Measurements from ENCODE around the gene RAB24. TPM values are rescaled to one million over a fixed set of nuclear protein-coding genes. Genes with fewer than 3 reads are reported as not detected.

RAB24 gene
- 8.9 TPM for polyA plus RNA-seq (2013, experiment 1 of 2)
- 9.2 TPM for polyA plus RNA-seq (2013, experiment 2 of 2)

DNA sequence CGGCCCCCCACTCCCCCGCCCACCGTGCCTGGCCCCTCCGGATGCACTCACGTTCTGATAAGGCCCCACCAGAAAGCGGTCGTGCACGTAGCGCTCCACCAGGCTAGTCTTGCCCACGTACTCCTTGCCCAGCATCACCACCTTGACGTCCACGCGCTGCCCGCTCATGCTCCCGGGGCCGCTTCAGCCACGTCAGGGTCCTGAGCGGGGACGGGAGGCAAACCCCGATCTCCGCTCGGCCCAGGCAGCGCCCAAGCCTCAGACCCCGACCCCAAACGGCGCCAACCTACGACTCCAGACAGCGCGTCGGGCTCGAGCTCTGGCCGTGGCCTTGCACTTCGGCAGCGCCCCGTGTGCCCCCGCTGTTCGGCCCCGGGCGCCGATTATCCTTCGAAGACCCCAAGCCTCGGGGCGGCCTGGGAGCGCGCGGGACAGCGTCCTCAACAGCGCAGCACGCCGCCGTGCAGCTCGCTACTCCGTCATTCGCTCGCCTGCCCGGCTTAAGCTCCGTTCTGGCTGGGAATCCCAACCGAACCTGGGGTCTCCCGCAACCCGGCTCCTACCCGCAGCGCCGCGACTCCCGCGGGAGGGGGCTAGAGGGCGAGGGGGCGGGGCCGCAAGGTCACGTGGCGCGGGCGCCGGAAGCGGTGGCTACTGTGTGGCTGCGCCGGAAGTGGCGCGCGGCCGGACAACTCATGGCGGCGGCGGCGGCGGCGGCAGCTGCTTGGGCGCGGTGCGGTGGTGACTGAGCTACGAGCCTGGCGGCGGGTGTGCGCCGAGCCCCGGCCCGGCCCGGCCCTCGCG, at the start of gene RAB24, which contains the start of gene PRELID1:
Gene RAB24 (minus strand): TSS at position 599 of the 804 bp plus-strand sequence. CDS start 431 bp downstream, at position 168.
Gene PRELID1 (plus strand): TSS at position 679 of the 804 bp plus-strand sequence. CDS start 187 bp downstream, outside the sequence.
- under 1% methylated on average over 100 of the region's 100 CpGs for WGBS
- H3K9me3 ChIP-seq (ENCODE audit: insufficient read depth, low read depth, low read length), result no peaks in the 10 kb centered on the region
- H3K4me1 ChIP-seq (ENCODE audit: insufficient read depth, low read length), result peaks cover 19% of the 10 kb centered on the region
- peaks cover 44% of the 10 kb centered on the region for H3K36me3 ChIP-seq (ENCODE audit: insufficient read depth, low read length)
- peak within 1 kb of the TSS; percentile 76 for H3K27ac ChIP-seq (ENCODE audit: low read depth, low read length)
- H3K27me3 ChIP-seq (ENCODE audit: insufficient read depth, low read length), result no peaks in the 10 kb centered on the region
- peak within 1 kb of the TSS; percentile 97 for H3K9ac ChIP-seq (ENCODE audit: low read depth, low read length)
- peak within 1 kb of the TSS; percentile 99 for H3K4me3 ChIP-seq (ENCODE audit: low read length)

DNA sequence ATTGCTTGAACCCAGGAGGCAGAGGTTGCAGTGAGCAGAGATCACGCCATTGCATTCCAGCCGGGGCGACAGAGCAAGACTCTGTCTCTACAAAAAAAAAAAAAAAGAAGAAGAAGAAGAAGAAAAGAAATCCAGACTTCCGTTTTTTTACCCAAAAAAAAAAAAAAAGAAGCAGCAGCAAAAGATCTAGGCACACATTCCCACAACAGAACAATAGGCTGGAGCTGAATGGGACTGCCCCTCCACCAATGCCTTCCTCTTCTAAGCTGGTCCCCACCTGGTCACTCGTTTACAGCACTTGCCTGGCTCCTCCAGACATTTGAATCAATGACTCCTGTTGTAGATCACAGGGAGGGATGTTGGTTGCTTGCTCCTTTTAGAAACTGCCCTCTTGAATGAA, 49.6 kb upstream of the RAB24 start:
- H3K9me3 ChIP-seq (ENCODE audit: insufficient read depth, low read depth, low read length), result no peaks in the 10 kb centered on the region
- no peak overlapping the region for H3K9ac ChIP-seq (ENCODE audit: low read depth, low read length)
- peaks cover 8% of the 10 kb centered on the region; the same call in 1 of the 2 replicates for H3K27me3 ChIP-seq (ENCODE audit: insufficient read depth, low read length)
- no peak overlapping the region for H3K4me3 ChIP-seq (ENCODE audit: low read length)
- H3K4me1 ChIP-seq (ENCODE audit: insufficient read depth, low read length), result peaks cover 11% of the 10 kb centered on the region; the same call in 1 of the 2 replicates
- H3K27ac ChIP-seq (ENCODE audit: low read depth, low read length), result no peak overlapping the region
- peaks cover 6% of the 10 kb centered on the region; the same call in 1 of the 2 replicates for H3K36me3 ChIP-seq (ENCODE audit: insufficient read depth, low read length)
- 55% methylated on average over 2 of the region's 5 CpGs for WGBS

DNA sequence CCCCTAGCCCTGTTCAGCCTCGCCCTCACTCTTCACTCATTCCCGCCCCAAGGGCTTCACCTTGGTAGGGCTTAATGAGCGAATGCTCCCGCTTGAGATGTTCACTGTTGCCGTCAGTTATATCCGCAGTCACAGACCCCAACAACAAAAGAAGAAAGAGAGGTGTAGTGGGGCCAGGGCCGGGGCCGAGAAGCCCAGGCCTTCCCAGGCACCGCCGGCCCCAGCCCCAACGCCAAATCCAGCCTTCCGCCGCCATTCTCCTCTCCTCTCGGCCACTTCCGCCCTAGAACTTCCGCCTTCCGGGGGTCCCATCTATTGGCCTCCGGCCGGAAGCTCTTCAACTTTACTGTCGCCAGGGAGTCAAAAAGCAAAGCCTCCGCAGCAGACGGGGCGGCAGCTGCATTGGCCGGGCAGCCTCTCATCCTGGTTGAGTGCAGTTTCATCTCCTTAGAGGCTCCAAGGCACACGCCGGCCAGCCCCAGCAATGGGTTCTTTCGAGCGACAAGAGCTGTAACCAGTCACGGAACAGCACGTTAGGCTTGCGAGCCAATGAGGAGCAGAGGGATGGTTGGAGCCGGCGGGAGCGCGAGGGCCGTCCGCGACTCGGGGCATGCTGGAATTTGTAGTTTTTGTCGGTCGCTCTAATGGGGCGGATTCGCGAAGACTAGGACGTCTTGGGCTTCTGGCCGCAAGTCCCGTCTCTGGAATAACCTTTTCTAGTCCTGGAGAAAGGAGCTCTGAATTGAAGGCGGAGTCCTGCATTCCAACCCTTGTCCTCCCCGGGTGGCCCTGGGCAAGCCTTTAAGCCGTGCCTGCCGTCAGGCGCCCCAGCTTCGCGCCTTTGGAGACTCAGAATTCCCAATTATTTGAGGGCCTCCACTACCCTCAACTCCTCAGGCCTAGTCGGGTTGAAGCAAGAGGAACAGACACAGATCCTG, 48.1 kb upstream of the RAB24 start, which contains the start of gene LMAN2:
Gene LMAN2 (minus strand): TSS at position 277 of the 938 bp plus-strand sequence. CDS start 21 bp downstream, at position 256.
- H3K9me3 ChIP-seq (ENCODE audit: insufficient read depth, low read depth, low read length), result no peaks in the 10 kb centered on the region
- H3K9ac ChIP-seq (ENCODE audit: low read depth, low read length), result peak within 1 kb of the TSS; percentile 98
- H3K27ac ChIP-seq (ENCODE audit: low read depth, low read length), result peak within 1 kb of the TSS; percentile 99
- H3K4me1 ChIP-seq (ENCODE audit: insufficient read depth, low read length), result peaks cover 11% of the 10 kb centered on the region; the same call in 1 of the 2 replicates
- H3K4me3 ChIP-seq (ENCODE audit: low read length), result peak within 1 kb of the TSS; percentile 99
- peaks cover 17% of the 10 kb centered on the region for H3K36me3 ChIP-seq (ENCODE audit: insufficient read depth, low read length)
- peaks cover 5% of the 10 kb centered on the region; the same call in 1 of the 2 replicates for H3K27me3 ChIP-seq (ENCODE audit: insufficient read depth, low read length)
- WGBS, result 6% methylated on average over 55 of the region's 55 CpGs

GRCh38 chr5:177350776-177351391, 47.4 kb upstream of the RAB24 start:
- Histone ChIP-seq H3K9me3 (ENCODE audit: insufficient read depth, low read depth, low read length) (no peaks in the 10 kb centered on the region), H3K4me1 (ENCODE audit: insufficient read depth, low read length) (peaks cover 11% of the 10 kb centered on the region; the same call in 1 of the 2 replicates), H3K36me3 (ENCODE audit: insufficient read depth, low read length) (peaks cover 21% of the 10 kb centered on the region), H3K4me3 (ENCODE audit: low read length) (peak overlapping the region; percentile 99), H3K27ac (ENCODE audit: low read depth, low read length) (peak overlapping the region; percentile 99), H3K9ac (ENCODE audit: low read depth, low read length) (peak overlapping the region; percentile 98), H3K27me3 (ENCODE audit: insufficient read depth, low read length) (peaks cover 5% of the 10 kb centered on the region; the same call in 1 of the 2 replicates)
- 16% methylated on average over 19 of the region's 19 CpGs for WGBS

- Histone ChIP-seq H3K27ac (ENCODE audit: low read depth, low read length) (no peak overlapping the region), H3K36me3 (ENCODE audit: insufficient read depth, low read length) (peaks cover 24% of the 10 kb centered on the region), H3K9ac (ENCODE audit: low read depth, low read length) (no peak overlapping the region), H3K27me3 (ENCODE audit: insufficient read depth, low read length) (peaks cover 4% of the 10 kb centered on the region; the same call in 1 of the 2 replicates), H3K4me1 (ENCODE audit: insufficient read depth, low read length) (peaks cover 11% of the 10 kb centered on the region; the same call in 1 of the 2 replicates), H3K9me3 (ENCODE audit: insufficient read depth, low read depth, low read length) (no peaks in the 10 kb centered on the region), H3K4me3 (ENCODE audit: low read length) (0 out of 2 replicates have a peak overlapping the region, but pooled peaks have one; percentile 15)
- WGBS, result 87% methylated on average over 5 of the region's 5 CpGs
These were observed 46.2 kb upstream of the RAB24 start for GRCh38 chr5:177349762-177350161.

GRCh38 chr5:177349362-177349647, 45.8 kb upstream of the RAB24 start:
- Histone ChIP-seq H3K9ac (ENCODE audit: low read depth, low read length) (no peak overlapping the region), H3K27ac (ENCODE audit: low read depth, low read length) (no peak overlapping the region), H3K36me3 (ENCODE audit: insufficient read depth, low read length) (peaks cover 24% of the 10 kb centered on the region), H3K4me1 (ENCODE audit: insufficient read depth, low read length) (peaks cover 11% of the 10 kb centered on the region; the same call in 1 of the 2 replicates), H3K9me3 (ENCODE audit: insufficient read depth, low read depth, low read length) (no peaks in the 10 kb centered on the region), H3K4me3 (ENCODE audit: low read length) (0 out of 2 replicates have a peak overlapping the region, but pooled peaks have one; percentile 15), H3K27me3 (ENCODE audit: insufficient read depth, low read length) (no peaks in the 10 kb centered on the region)
- WGBS, result 89% methylated on average over 3 of the region's 3 CpGs

DNA sequence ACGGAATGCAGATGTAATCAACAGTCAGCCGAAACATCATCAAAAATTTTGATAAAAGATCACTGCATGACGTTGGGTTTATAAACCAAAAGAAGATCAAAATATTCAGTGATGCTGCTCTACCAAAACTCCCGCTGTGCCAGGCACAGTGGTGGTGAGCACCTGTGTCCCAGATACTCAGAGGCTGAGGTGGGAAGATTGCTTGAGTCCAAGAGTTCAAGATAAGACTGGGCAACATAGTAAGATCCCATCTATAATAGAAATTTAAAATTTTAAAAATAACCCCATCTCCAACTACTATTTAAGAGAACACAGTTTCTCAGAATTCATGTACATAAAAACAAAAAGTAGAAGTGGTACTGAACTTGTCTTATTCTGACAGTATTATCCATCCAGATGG, 44.2 kb upstream of the RAB24 start:
- WGBS, result 94% methylated on average over 4 of the region's 4 CpGs
- H3K27me3 ChIP-seq (ENCODE audit: insufficient read depth, low read length), result no peaks in the 10 kb centered on the region
- no peak overlapping the region for H3K4me3 ChIP-seq (ENCODE audit: low read length)
- H3K27ac ChIP-seq (ENCODE audit: low read depth, low read length), result no peak overlapping the region
- H3K4me1 ChIP-seq (ENCODE audit: insufficient read depth, low read length), result peaks cover 11% of the 10 kb centered on the region; the same call in 1 of the 2 replicates
- no peak overlapping the region for H3K9ac ChIP-seq (ENCODE audit: low read depth, low read length)
- H3K36me3 ChIP-seq (ENCODE audit: insufficient read depth, low read length), result peaks cover 29% of the 10 kb centered on the region
- no peaks in the 10 kb centered on the region for H3K9me3 ChIP-seq (ENCODE audit: insufficient read depth, low read depth, low read length)

DNA sequence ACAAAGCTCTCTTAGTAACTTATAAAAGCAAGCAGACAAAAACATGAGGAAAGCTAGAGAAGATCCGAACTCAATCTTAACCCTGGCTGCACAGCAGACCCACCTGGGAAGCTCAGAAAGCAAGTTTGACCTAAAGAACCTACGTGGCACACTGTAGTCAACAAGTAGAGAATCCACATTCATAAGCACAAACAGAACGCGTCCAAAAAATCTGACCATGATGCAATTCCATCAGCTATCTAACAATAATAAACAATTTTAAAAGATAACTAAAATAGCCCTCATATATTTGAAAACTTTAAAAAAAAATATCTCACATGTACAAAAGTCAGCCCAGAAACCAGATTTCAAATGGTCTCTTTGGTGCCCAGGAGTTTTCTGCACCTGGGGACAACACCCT, 43.3 kb upstream of the RAB24 start:
- H3K9me3 ChIP-seq (ENCODE audit: insufficient read depth, low read depth, low read length), result no peaks in the 10 kb centered on the region
- H3K27ac ChIP-seq (ENCODE audit: low read depth, low read length), result no peak overlapping the region
- H3K36me3 ChIP-seq (ENCODE audit: insufficient read depth, low read length), result peaks cover 34% of the 10 kb centered on the region
- H3K9ac ChIP-seq (ENCODE audit: low read depth, low read length), result no peak overlapping the region
- no peaks in the 10 kb centered on the region for H3K27me3 ChIP-seq (ENCODE audit: insufficient read depth, low read length)
- no peak overlapping the region for H3K4me3 ChIP-seq (ENCODE audit: low read length)
- 72% methylated on average over 4 of the region's 4 CpGs for WGBS
- peaks cover 8% of the 10 kb centered on the region; the same call in 1 of the 2 replicates for H3K4me1 ChIP-seq (ENCODE audit: insufficient read depth, low read length)

DNA sequence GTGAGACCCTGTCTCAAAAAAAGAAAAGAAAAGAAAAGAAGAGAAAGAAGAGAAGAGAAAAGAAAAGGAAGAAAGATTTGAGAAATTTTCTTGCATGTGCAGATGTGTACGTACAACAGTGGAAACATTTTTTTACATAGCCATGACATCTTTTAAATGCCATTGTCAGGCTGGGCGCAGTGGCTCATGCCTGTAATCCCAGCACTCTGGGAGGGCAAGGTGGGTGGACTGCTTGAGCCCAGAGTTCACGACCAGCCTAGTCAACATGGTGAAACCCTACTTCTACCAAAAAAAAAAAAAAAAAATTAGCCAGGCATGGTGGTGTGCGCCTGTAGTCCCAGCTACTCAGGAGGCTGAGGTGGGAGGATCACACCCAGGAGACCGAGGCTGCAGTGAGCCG, 41.4 kb upstream of the RAB24 start:
- Histone ChIP-seq H3K36me3 (ENCODE audit: insufficient read depth, low read length) (peaks cover 40% of the 10 kb centered on the region), H3K27me3 (ENCODE audit: insufficient read depth, low read length) (no peaks in the 10 kb centered on the region), H3K9me3 (ENCODE audit: insufficient read depth, low read depth, low read length) (no peaks in the 10 kb centered on the region), H3K9ac (ENCODE audit: low read depth, low read length) (no peak overlapping the region), H3K27ac (ENCODE audit: low read depth, low read length) (no peak overlapping the region), H3K4me3 (ENCODE audit: low read length) (no peak overlapping the region), H3K4me1 (ENCODE audit: insufficient read depth, low read length) (0 out of 2 replicates have a peak, but pooled peaks cover 3% of the 10 kb centered on the region)
- WGBS, result 92% methylated on average over 6 of the region's 6 CpGs

- H3K36me3 ChIP-seq (ENCODE audit: insufficient read depth, low read length), result peaks cover 40% of the 10 kb centered on the region
- 92% methylated on average over 6 of the region's 6 CpGs for WGBS
- no peaks in the 10 kb centered on the region for H3K9me3 ChIP-seq (ENCODE audit: insufficient read depth, low read depth, low read length)
- H3K27me3 ChIP-seq (ENCODE audit: insufficient read depth, low read length), result no peaks in the 10 kb centered on the region
- H3K9ac ChIP-seq (ENCODE audit: low read depth, low read length), result no peak overlapping the region
- H3K4me1 ChIP-seq (ENCODE audit: insufficient read depth, low read length), result no peaks in the 10 kb centered on the region
- no peak overlapping the region for H3K27ac ChIP-seq (ENCODE audit: low read depth, low read length)
- no peak overlapping the region for H3K4me3 ChIP-seq (ENCODE audit: low read length)
These were observed 40.3 kb upstream of the RAB24 start for GRCh38 chr5:177343777-177344176.

All from HUES64 (cell line).